ENCODE measurements around the gene ERFL.

DNA sequence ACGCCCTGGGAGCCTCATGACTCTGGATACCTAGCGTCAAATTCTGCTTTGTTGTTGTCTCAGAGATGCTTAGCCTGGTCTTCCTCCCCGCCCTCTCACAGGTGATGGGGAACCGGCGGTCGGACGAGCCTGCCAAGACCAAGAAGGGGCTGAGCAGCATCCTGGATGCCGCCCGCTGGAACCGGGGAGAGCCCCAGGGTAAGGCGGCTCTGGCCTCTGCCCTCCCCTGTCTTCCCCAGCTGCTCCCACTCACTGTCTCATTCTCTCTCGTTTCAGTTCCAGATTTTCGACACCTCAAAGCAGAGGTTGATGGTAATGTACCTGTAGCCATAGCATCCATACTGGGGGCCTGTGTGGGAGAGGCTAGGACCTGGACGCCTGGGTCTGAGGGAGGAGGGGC, 33.9 kb downstream of the ERFL start:
- TF ChIP-seq CHD2 (IDR thresholded peaks at IDR 0.05; ENCODE audit: low read length, partially characterized antibody) (no peak), SIN3A (IDR thresholded peaks at IDR 0.05; ENCODE audit: borderline replicate concordance, low read depth, low read length) (no peak), RCOR1 (IDR thresholded peaks at IDR 0.05; ENCODE audit: low read length) (no peak), POLR2AphosphoS5 (IDR thresholded peaks at IDR 0.05; ENCODE audit: low read depth, low read length) (no peak), GABPA (IDR thresholded peaks at IDR 0.05; ENCODE audit: low read depth) (no peak), EP300 (IDR thresholded peaks at IDR 0.05; ENCODE audit: borderline replicate concordance in 1 of 2, low read depth in 1 of 2, low read length in 1 of 2) (no peak), NFIC (IDR thresholded peaks at IDR 0.05; ENCODE audit: borderline replicate concordance) (no peak), YY1 (IDR thresholded peaks at IDR 0.05; ENCODE audit: low read depth) (no peak)
- TF ChIP-seq, protein P1, sequence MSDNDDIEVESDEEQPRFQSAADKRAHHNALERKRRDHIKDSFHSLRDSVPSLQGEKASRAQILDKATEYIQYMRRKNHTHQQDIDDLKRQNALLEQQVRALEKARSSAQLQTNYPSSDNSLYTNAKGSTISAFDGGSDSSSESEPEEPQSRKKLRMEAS (IDR thresholded peaks at IDR 0.05; ENCODE audit: low read depth) = no peak
- TF ChIP-seq, protein P2, sequence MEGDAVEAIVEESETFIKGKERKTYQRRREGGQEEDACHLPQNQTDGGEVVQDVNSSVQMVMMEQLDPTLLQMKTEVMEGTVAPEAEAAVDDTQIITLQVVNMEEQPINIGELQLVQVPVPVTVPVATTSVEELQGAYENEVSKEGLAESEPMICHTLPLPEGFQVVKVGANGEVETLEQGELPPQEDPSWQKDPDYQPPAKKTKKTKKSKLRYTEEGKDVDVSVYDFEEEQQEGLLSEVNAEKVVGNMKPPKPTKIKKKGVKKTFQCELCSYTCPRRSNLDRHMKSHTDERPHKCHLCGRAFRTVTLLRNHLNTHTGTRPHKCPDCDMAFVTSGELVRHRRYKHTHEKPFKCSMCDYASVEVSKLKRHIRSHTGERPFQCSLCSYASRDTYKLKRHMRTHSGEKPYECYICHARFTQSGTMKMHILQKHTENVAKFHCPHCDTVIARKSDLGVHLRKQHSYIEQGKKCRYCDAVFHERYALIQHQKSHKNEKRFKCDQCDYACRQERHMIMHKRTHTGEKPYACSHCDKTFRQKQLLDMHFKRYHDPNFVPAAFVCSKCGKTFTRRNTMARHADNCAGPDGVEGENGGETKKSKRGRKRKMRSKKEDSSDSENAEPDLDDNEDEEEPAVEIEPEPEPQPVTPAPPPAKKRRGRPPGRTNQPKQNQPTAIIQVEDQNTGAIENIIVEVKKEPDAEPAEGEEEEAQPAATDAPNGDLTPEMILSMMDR (IDR thresholded peaks at IDR 0.05) = no peak
- TF ChIP-seq, protein P3, sequence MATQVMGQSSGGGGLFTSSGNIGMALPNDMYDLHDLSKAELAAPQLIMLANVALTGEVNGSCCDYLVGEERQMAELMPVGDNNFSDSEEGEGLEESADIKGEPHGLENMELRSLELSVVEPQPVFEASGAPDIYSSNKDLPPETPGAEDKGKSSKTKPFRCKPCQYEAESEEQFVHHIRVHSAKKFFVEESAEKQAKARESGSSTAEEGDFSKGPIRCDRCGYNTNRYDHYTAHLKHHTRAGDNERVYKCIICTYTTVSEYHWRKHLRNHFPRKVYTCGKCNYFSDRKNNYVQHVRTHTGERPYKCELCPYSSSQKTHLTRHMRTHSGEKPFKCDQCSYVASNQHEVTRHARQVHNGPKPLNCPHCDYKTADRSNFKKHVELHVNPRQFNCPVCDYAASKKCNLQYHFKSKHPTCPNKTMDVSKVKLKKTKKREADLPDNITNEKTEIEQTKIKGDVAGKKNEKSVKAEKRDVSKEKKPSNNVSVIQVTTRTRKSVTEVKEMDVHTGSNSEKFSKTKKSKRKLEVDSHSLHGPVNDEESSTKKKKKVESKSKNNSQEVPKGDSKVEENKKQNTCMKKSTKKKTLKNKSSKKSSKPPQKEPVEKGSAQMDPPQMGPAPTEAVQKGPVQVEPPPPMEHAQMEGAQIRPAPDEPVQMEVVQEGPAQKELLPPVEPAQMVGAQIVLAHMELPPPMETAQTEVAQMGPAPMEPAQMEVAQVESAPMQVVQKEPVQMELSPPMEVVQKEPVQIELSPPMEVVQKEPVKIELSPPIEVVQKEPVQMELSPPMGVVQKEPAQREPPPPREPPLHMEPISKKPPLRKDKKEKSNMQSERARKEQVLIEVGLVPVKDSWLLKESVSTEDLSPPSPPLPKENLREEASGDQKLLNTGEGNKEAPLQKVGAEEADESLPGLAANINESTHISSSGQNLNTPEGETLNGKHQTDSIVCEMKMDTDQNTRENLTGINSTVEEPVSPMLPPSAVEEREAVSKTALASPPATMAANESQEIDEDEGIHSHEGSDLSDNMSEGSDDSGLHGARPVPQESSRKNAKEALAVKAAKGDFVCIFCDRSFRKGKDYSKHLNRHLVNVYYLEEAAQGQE (IDR thresholded peaks at IDR 0.05; ENCODE audit: low read depth, low read length) = no peak
- TF ChIP-seq, protein P4, sequence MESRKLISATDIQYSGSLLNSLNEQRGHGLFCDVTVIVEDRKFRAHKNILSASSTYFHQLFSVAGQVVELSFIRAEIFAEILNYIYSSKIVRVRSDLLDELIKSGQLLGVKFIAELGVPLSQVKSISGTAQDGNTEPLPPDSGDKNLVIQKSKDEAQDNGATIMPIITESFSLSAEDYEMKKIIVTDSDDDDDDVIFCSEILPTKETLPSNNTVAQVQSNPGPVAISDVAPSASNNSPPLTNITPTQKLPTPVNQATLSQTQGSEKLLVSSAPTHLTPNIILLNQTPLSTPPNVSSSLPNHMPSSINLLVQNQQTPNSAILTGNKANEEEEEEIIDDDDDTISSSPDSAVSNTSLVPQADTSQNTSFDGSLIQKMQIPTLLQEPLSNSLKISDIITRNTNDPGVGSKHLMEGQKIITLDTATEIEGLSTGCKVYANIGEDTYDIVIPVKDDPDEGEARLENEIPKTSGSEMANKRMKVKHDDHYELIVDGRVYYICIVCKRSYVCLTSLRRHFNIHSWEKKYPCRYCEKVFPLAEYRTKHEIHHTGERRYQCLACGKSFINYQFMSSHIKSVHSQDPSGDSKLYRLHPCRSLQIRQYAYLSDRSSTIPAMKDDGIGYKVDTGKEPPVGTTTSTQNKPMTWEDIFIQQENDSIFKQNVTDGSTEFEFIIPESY (IDR thresholded peaks at IDR 0.05; ENCODE audit: borderline replicate concordance, low read depth) = no peak
- TF ChIP-seq, protein P5, sequence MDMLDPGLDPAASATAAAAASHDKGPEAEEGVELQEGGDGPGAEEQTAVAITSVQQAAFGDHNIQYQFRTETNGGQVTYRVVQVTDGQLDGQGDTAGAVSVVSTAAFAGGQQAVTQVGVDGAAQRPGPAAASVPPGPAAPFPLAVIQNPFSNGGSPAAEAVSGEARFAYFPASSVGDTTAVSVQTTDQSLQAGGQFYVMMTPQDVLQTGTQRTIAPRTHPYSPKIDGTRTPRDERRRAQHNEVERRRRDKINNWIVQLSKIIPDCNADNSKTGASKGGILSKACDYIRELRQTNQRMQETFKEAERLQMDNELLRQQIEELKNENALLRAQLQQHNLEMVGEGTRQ (IDR thresholded peaks at IDR 0.05; ENCODE audit: borderline replicate concordance, low read depth, low read length) = no peak
